ENCODE measurements around the gene R3HDM2. TPM values are rescaled to one million over a fixed set of nuclear protein-coding genes. Genes with fewer than 3 reads are reported as not detected.

The R3HDM2 gene
- total and polyA plus RNA-seq, 4 donors: 11.3 to 75.4 (median 39.2) TPM

DNA sequence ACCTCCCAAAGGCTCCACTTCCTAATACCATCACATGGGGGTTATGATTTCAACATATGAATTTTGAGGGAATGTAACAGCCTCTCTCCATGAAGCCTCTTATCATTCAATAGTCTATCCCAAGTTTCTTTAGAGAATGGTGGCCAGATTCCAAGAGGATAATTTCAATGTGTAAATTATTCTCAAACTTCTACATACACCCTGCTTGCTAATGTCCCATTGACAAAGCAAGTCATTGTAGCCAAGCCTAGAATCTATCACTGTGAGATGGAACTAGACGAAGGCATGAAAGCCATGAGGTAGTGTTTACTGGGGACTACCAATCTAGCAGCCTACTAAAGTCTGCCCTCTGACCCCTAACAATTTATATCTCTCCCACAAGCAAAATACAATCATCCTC lies 7.6 kb upstream of the R3HDM2 start:
- ATAC-seq (ENCODE audit: low FRiP score) (no peak), DNase-seq (no peak)
- H3K27me3 ChIP-seq (ENCODE audit: control insufficient read depth in 1 of 2, insufficient read depth in 2 of 2, low read length in 1 of 2): no peaks in the 10 kb centered on the region
- intact Hi-C loops (cut with DNase I): no loop called here
- H3K4me1 ChIP-seq (ENCODE audit: control insufficient read depth in 1 of 2, insufficient read depth in 2 of 2, low read length in 2 of 2): peaks cover 0 to 6% of the 10 kb centered on the region in 2 donors
- H3K4me3 ChIP-seq (ENCODE audit: low read length in 2 of 2): no peak overlapping the region
- no peak overlapping the region for H3K27ac ChIP-seq (ENCODE audit: low read depth in 1 of 2, low read length in 2 of 2)
- H3K36me3 ChIP-seq (ENCODE audit: control insufficient read depth in 1 of 2, insufficient read depth in 2 of 2, low read length in 1 of 2): no peaks in the 10 kb centered on the region
- WGBS, 2 donors: 97 to 100% methylated on average over 1 of the region's 1 CpG
- no peaks in the 10 kb centered on the region for H3K9me3 ChIP-seq (ENCODE audit: control insufficient read depth, low read length)

DNA sequence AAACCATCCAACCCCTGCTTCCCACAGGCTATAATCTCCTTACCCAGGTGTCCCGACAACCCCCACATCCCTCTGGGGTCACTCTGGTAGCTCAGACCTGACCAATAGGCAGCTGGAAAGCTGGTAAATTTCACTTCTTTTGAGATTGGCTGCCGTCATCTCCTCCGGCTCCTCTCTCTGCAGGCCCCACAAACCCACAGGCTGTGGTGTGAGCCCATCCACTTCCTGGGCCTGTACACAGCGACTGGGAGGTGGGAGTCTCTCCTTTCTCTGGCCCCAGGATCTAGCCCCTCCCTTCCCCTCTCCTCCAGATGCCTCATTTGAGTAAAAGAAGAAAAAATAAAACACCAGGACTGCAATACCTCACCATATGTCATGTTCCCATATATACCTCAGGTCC lies 4.5 kb upstream of the R3HDM2 start:
- no peaks in the 10 kb centered on the region for H3K36me3 ChIP-seq (ENCODE audit: control insufficient read depth in 1 of 2, insufficient read depth in 2 of 2, low read length in 1 of 2)

DNA sequence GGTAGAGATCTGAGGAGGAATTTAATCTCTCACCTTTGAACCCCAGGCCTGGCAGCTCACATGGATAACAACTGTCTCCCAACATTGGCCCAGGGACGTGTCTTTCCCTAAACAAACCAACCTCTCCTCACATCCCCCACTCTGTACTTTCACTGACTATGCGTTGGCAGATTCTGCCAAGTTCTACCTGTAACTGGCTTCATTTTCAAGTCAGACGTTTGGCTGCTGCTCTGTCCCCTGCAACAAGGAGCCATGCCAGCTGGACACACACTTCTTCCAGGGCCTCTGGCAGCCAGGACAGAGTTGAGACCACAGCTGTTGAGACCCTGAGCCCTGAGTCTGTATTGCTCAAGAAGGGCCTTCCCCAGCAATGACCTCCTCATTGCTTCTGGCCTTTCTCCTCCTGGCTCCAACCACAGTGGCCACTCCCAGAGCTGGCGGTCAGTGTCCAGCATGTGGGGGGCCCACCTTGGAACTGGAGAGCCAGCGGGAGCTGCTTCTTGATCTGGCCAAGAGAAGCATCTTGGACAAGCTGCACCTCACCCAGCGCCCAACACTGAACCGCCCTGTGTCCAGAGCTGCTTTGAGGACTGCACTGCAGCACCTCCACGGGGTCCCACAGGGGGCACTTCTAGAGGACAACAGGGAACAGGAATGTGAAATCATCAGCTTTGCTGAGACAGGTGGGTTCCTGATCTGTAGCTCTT lies 3.8 kb upstream of the R3HDM2 start, which contains the start of gene INHBC:
INHBC (plus strand) TSS at position 268 of the 707 bp plus-strand sequence; CDS start at position 371, 103 bp downstream.
- no peak for ATAC-seq (ENCODE audit: low FRiP score)
- WGBS, 2 donors: 74 to 75% methylated on average over 8 of the region's 8 CpGs
- Histone ChIP-seq H3K36me3 (ENCODE audit: control insufficient read depth in 1 of 2, insufficient read depth in 2 of 2, low read length in 1 of 2) (no peaks in the 10 kb centered on the region), H3K4me1 (ENCODE audit: control insufficient read depth in 1 of 2, insufficient read depth in 2 of 2, low read length in 2 of 2) (peaks cover 0 to 6% of the 10 kb centered on the region in 2 donors), H3K4me3 (ENCODE audit: low read length in 2 of 2) (no peak within 1 kb of the TSS), H3K9me3 (ENCODE audit: control insufficient read depth, low read length) (no peaks in the 10 kb centered on the region), H3K27ac (ENCODE audit: low read depth in 1 of 2, low read length in 2 of 2) (no peak within 1 kb of the TSS), H3K27me3 (ENCODE audit: control insufficient read depth in 1 of 2, insufficient read depth in 2 of 2, low read length in 1 of 2) (no peaks in the 10 kb centered on the region)
- intact Hi-C loops (cut with DNase I): no loop called here
- no peak for DNase-seq

More for the DNA sequence above, 4.5 kb upstream of the R3HDM2 start:
- H3K27ac ChIP-seq (ENCODE audit: low read depth in 1 of 2, low read length in 2 of 2): no peak overlapping the region
- DNase-seq (no peak), ATAC-seq (ENCODE audit: low FRiP score) (no peak)
- peaks cover 0 to 6% of the 10 kb centered on the region in 2 donors for H3K4me1 ChIP-seq (ENCODE audit: control insufficient read depth in 1 of 2, insufficient read depth in 2 of 2, low read length in 2 of 2)
- H3K9me3 ChIP-seq (ENCODE audit: control insufficient read depth, low read length): no peaks in the 10 kb centered on the region
- intact Hi-C loops (cut with DNase I): no loop called here
- no peak overlapping the region for H3K4me3 ChIP-seq (ENCODE audit: low read length in 2 of 2)
- WGBS, 2 donors: 54 to 69% methylated on average over 4 of the region's 4 CpGs
- H3K27me3 ChIP-seq (ENCODE audit: control insufficient read depth in 1 of 2, insufficient read depth in 2 of 2, low read length in 1 of 2): no peaks in the 10 kb centered on the region

DNA sequence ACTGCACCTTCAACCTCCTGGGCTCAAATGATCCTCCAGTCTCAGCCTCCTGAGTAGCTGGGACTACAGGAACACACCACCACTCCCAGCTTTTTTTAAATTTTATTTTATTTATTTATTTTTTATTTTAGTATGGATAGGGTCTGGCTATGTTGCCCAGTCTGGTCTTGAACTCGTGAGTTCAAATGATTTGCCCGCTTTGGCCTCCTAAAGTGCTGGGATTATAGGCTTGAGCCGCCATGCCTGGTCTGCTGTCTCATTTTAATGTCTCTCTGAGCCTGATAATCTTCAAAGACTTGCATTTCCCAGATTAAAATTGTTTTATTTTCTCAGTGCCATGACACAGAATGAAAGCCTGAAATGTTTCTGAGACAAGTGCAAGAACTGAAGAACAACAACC lies 2.5 kb upstream of the R3HDM2 start:
- Histone ChIP-seq H3K27ac (ENCODE audit: low read depth in 1 of 2, low read length in 2 of 2) (no peak overlapping the region), H3K4me1 (ENCODE audit: control insufficient read depth in 1 of 2, insufficient read depth in 2 of 2, low read length in 2 of 2) (no peaks in the 10 kb centered on the region), H3K36me3 (ENCODE audit: control insufficient read depth in 1 of 2, insufficient read depth in 2 of 2, low read length in 1 of 2) (no peaks in the 10 kb centered on the region), H3K27me3 (ENCODE audit: control insufficient read depth in 1 of 2, insufficient read depth in 2 of 2, low read length in 1 of 2) (no peaks in the 10 kb centered on the region), H3K4me3 (ENCODE audit: low read length in 2 of 2) (no peak overlapping the region), H3K9me3 (ENCODE audit: control insufficient read depth, low read length) (no peaks in the 10 kb centered on the region)
- intact Hi-C loops (cut with DNase I): no loop called here
- WGBS, 2 donors: 73 to 96% methylated on average over 3 of the region's 3 CpGs
- no peak for DNase-seq
- ATAC-seq (ENCODE audit: low FRiP score): no peak

DNA sequence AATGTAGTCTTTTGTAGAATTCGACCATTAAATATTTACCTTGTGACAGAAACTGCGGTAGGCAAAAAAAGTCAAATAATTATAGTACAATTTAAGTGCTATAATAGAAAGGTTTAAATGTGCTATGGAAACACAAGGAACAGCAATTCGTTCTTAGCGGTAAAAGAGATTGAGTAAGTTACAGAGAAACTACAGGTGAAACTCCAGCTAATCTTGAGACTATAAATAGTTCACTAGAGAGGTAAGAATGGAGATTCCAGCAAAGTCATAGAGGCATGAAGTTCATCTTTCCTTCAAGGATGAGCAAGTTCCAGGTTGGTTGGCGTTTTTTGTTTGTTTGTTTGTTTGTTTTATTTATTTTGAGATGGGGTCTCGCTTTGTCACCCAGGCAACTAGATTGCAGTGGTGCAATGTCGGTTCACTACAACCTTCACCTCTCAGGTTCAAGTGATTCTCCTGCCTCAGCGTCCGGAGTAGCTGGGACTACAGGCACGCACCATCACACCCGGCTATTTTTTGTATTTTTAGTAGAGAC lies 878 bp upstream of the R3HDM2 start:
- ATAC-seq (ENCODE audit: low FRiP score): no peak
- Histone ChIP-seq H3K27me3 (ENCODE audit: control insufficient read depth in 1 of 2, insufficient read depth in 2 of 2, low read length in 1 of 2) (no peaks in the 10 kb centered on the region), H3K4me3 (ENCODE audit: low read length in 2 of 2) (peak overlapping the region in 1 of 2 donors; percentile 95), H3K9me3 (ENCODE audit: control insufficient read depth, low read length) (no peaks in the 10 kb centered on the region), H3K4me1 (ENCODE audit: control insufficient read depth in 1 of 2, insufficient read depth in 2 of 2, low read length in 2 of 2) (no peaks in the 10 kb centered on the region), H3K27ac (ENCODE audit: low read depth in 1 of 2, low read length in 2 of 2) (no peak overlapping the region), H3K36me3 (ENCODE audit: control insufficient read depth in 1 of 2, insufficient read depth in 2 of 2, low read length in 1 of 2) (no peaks in the 10 kb centered on the region)
- DNase-seq: no peak
- intact Hi-C loops (cut with DNase I): no loop called here
- WGBS, 2 donors: 82 to 86% methylated on average over 11 of the region's 11 CpGs

DNA sequence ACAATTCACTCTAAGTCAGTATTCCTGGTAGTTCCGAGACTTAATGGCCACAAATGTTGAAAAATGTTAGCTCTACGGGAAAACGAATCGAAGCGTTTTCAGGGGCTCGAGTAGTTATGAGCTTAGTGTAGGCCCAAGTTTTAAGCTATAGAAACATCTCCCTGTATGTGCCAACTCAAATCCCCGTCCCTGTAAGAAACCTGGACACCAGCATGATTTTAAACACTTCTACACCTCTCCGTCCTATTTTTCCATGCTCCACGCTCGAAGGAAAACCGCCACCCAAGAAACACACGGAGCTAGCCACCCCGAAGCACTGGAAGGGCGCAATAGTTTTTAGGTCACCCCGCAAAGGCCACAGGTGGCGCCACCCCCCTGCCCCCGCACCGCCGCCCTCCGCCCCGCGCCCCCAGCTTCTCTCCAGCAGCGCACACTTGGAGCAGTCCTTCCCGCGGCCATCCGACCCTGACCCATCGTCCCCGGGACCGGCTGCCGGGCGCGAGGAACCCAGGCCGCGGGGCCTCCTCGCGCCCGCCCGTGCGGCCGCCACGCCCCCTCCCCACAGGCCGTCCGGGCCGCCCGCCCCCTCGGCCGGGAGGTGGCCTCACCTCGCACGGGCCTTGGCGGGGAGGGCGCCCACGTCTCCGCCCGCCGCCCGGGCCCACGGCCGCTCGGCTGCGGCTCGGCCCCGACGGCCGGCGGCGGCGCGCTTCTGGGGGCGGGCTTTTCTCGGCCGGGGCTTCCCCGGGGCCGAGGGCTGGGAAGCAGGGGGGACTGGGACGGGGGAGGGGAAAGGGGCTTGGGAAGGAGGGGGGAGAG lies 522 bp downstream of the R3HDM2 start:
- Histone ChIP-seq H3K27ac (ENCODE audit: low read depth in 1 of 2, low read length in 2 of 2) (peak overlapping the region; percentile 80 to 98), H3K27me3 (ENCODE audit: control insufficient read depth in 1 of 2, insufficient read depth in 2 of 2, low read length in 1 of 2) (no peaks in the 10 kb centered on the region), H3K9me3 (ENCODE audit: control insufficient read depth, low read length) (no peaks in the 10 kb centered on the region), H3K4me1 (ENCODE audit: control insufficient read depth in 1 of 2, insufficient read depth in 2 of 2, low read length in 2 of 2) (no peaks in the 10 kb centered on the region), H3K4me3 (ENCODE audit: low read length in 2 of 2) (peak overlapping the region; percentile 71 to 99), H3K36me3 (ENCODE audit: control insufficient read depth in 1 of 2, insufficient read depth in 2 of 2, low read length in 1 of 2) (no peaks in the 10 kb centered on the region)
- intact Hi-C loops (cut with DNase I): no loop called here
- peak; percentile 62 to 88 for DNase-seq
- peak; percentile 86 for ATAC-seq (ENCODE audit: low FRiP score)
- 1% methylated on average over 45 to 74 of the region's 74 CpGs for WGBS, 2 donors

DNA sequence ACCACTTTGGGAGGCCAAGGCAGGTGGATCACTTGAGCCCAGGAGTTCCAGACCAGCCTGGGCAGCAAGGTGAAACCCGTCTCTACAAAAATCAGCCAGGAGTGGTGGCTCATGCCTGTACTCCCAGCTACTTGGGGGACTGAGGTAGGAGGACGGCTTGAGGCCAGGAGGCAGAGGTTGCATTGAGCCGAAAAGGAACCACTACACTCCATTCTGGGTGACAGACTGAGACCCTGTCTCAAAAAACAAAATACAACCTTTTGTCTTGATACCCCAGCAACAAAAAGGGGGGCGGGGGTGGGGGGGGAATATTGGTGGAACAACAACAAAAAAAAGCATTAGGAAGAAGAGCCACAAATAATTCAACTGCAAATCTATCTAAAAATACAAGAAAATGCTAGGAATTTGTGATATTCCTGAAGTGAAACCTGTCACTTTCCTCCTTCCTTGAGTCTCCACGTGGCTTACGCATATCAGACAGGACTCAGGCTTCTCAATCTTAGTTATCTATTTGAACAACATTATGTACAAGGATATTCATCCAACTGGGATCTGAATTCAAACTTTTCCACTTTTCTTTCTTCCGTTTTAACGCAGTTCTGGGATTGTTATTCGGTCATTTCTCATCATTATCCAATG lies 1.3 kb downstream of the R3HDM2 start:
- intact Hi-C loops (cut with DNase I): no loop called here
- H3K36me3 ChIP-seq (ENCODE audit: control insufficient read depth in 1 of 2, insufficient read depth in 2 of 2, low read length in 1 of 2): no peaks in the 10 kb centered on the region
- no peaks in the 10 kb centered on the region for H3K27me3 ChIP-seq (ENCODE audit: control insufficient read depth in 1 of 2, insufficient read depth in 2 of 2, low read length in 1 of 2)
- H3K27ac ChIP-seq (ENCODE audit: low read depth in 1 of 2, low read length in 2 of 2): peak overlapping the region in 1 of 2 donors; percentile 98
- H3K4me1 ChIP-seq (ENCODE audit: control insufficient read depth in 1 of 2, insufficient read depth in 2 of 2, low read length in 2 of 2): no peaks in the 10 kb centered on the region
- DNase-seq: no peak
- 16 to 23% methylated on average over 9 of the region's 9 CpGs for WGBS, 2 donors
- H3K4me3 ChIP-seq (ENCODE audit: low read length in 2 of 2): peak overlapping the region; percentile 71 to 99
- no peaks in the 10 kb centered on the region for H3K9me3 ChIP-seq (ENCODE audit: control insufficient read depth, low read length)
- no peak for ATAC-seq (ENCODE audit: low FRiP score)

DNA sequence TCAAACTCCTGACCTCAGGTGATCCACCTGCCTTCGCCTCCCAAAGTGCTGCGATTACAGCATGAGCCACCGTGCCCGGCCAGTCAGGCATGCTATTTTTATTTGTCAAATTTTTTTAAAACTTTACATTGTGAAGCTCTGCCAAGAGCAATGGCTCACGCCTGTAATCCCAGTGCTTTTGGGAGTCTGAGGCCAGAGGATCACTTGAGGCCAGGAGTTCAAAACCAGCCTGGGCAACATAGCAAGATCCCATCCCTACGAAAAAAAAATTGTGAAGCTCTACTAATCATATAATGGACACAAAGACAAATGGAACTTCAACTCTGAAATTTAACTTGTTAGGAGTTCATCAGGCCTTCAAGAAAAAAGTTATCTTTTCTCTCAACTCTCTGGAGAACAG lies 1.9 kb downstream of the R3HDM2 start:
- DNase-seq (no peak), ATAC-seq (ENCODE audit: low FRiP score) (no peak)
- Histone ChIP-seq H3K36me3 (ENCODE audit: control insufficient read depth in 1 of 2, insufficient read depth in 2 of 2, low read length in 1 of 2) (no peaks in the 10 kb centered on the region), H3K27me3 (ENCODE audit: control insufficient read depth in 1 of 2, insufficient read depth in 2 of 2, low read length in 1 of 2) (no peaks in the 10 kb centered on the region), H3K9me3 (ENCODE audit: control insufficient read depth, low read length) (no peaks in the 10 kb centered on the region), H3K4me3 (ENCODE audit: low read length in 2 of 2) (no peak overlapping the region), H3K27ac (ENCODE audit: low read depth in 1 of 2, low read length in 2 of 2) (no peak overlapping the region), H3K4me1 (ENCODE audit: control insufficient read depth in 1 of 2, insufficient read depth in 2 of 2, low read length in 2 of 2) (no peaks in the 10 kb centered on the region)
- WGBS, 2 donors: 41 to 55% methylated on average over 6 of the region's 6 CpGs
- intact Hi-C loops (cut with DNase I): no loop called here
